Middle frontal gyrus (tissue), 1 donor: Measurements from ENCODE around the gene EXOSC1.
A peak's percentile ranks its signal among the peaks of the same experiment; 100 is the strongest.
"Not testable (repeated sequence)": the region's sequence is repeated elsewhere in the genome, so short reads cannot be mapped to it uniquely, and the experiment has no call there.

Experiments
- DNase-seq: peaks from one replicate; pipeline ENCODE4 v3.0.0-alpha.2; 2015; ENCODE audit warnings: low spot score; ENCODE audit errors: extremely low spot score

Gene EXOSC1

DNA sequence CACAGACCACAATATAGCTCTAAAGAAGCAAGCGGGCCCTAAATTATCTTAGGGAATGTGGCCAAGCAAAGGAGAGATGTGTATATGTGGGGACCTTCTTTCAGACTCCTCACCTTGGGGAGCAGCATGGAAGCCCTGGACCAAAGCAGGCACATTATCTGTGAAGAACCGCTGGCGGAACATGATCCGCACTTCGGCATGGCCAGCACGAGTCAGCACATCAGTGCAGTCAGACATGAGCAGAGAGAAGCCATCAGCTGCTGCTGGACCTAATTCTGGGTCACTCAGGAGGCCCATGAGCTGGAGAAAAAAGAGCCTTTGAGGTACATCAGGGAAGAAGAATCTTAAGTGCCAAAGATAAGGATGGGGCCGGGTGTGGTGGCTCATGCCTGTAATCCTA lies 14.1 kb upstream of the EXOSC1 start:
- no peak for DNase-seq

DNA sequence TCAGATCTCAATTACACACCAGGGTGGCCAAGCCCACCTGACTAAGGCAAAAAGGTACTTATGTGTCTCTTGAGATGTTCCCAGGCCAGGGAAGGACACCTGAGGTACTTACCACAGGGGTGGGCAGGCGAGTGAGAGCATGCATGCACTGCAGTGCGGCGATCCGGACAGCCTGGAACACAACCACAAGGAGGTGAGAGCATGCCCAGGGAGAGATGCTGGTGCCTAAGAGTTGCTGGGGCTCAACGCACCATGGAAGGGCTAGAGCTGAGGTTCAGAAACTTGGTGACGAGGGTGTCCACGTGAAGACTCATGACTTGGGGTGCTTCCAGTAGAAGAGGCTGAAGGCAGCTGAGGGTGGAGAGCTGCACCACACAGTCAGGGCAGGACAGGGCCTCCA lies 13.3 kb upstream of the EXOSC1 start:
- DNase-seq: no peak

GRCh38 chr10:97456686-97457065 lies 10.9 kb upstream of the EXOSC1 start:
- DNase-seq: no peak

GRCh38 chr10:97456034-97456685 lies 10.4 kb upstream of the EXOSC1 start:
- no peak for DNase-seq

DNA sequence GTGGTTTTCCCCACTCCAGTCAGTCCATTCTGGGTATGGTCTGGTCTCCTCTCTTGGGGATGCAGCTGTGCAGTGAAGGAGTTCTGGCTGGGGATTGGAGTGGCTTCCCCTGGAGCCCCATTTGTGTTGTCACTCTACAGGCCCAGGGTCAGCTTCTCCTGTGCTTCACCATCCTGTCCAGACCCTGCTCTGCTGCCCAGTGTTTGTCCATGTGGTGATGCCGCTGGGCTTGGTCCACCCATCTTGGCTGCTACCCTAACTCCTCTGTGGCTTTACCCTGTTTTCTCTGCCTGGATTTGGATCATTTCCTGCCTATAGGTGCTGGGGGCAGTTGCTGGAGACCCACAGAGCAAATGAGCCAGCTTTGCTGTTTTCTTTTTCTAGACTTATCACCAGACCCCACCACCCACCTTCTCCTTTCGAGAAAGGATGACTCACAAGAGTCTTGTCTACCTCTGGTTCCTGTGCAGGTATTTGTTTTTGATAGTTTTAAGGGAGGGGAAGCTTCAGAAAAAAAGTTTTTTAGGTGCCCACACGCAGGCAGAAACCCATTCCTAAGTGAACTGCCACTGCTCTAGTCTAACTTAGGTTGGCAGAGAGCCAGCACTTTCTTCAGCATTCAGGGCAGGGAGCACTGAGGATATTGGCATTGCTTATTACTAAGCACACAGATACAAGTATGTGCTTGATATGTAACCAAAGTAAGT lies 8.7 kb upstream of the EXOSC1 start:
- no peak for DNase-seq

GRCh38 chr10:97452352-97452751 lies 6.5 kb upstream of the EXOSC1 start:
- no peak for DNase-seq

- no peak for DNase-seq
Measured at GRCh38 chr10:97451605-97452004, 5.8 kb upstream of the EXOSC1 start.

DNA sequence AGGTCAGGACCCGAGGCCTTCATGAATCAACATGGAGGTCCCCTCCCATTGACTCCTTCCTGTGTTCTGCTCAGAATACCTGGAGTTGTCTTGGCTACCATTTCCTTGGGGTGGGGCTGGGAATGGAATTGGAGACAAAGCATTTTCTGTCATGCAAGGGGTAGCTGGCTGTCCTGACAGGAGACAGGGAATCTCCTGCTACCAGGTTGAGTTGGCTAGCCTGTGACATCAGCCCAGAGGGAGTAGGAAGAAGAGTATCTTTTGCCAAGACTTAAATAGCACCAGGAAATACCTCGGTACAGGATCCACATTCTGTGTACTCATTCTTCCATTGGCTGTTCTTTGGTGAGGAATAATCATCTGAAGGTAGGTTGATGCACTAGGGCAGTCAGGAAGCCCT lies 5.0 kb upstream of the EXOSC1 start:
- no peak for DNase-seq

DNA sequence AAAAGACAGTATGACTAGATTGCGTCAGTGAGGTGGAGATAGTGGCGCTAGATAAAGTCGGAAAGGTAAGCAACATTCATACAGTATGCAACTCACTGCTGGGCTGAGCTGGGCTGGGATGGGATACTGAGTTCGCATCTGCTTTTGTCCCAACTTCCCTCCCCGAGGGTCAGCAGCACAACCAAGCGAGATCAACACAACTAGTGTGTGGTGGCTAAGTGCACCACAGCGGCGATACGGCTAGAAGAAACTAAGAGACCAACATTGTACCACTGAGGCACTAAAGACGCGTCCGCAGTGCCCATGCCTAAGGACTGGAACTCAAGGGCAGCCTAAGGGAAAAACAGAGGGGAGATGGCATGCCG lies 467 bp downstream of the EXOSC1 start:
- no peak for DNase-seq

GRCh38 chr10:97444212-97444611 lies 1.6 kb downstream of the EXOSC1 start:
- no peak for DNase-seq

- no peak for DNase-seq
Measured at GRCh38 chr10:97442277-97442676, 3.5 kb downstream of the EXOSC1 start.

GRCh38 chr10:97435211-97435610 lies 10.6 kb downstream of the EXOSC1 start:
- no peak for DNase-seq

DNA sequence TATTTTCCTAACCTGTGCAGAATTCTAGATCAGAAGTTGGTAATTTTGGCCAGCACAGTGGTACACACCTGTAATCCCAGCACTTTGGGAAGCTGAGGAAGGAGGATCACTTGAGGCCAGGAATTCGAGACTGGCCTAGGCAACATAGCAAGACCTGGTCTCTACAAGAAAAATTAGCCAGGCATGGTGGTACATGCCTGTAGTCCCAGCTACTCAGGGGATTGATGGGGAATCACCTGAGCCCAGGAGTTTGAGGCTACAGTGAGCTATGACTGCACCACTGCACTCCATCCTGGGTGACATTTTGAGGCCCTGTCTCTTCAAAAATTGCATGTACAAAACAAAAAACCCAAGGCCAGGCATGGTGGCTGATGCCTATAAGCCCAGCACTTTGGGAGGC lies 11.2 kb downstream of the EXOSC1 start:
- DNase-seq: no peak

- DNase-seq: no peak
Measured at GRCh38 chr10:97434055-97434454, 11.8 kb downstream of the EXOSC1 start.

- DNase-seq: no peak
Measured at GRCh38 chr10:97428572-97428981, 17.2 kb downstream of the EXOSC1 start.

GRCh38 chr10:97427571-97428179 lies 18.1 kb downstream of the EXOSC1 start:
- no peak for DNase-seq

DNA sequence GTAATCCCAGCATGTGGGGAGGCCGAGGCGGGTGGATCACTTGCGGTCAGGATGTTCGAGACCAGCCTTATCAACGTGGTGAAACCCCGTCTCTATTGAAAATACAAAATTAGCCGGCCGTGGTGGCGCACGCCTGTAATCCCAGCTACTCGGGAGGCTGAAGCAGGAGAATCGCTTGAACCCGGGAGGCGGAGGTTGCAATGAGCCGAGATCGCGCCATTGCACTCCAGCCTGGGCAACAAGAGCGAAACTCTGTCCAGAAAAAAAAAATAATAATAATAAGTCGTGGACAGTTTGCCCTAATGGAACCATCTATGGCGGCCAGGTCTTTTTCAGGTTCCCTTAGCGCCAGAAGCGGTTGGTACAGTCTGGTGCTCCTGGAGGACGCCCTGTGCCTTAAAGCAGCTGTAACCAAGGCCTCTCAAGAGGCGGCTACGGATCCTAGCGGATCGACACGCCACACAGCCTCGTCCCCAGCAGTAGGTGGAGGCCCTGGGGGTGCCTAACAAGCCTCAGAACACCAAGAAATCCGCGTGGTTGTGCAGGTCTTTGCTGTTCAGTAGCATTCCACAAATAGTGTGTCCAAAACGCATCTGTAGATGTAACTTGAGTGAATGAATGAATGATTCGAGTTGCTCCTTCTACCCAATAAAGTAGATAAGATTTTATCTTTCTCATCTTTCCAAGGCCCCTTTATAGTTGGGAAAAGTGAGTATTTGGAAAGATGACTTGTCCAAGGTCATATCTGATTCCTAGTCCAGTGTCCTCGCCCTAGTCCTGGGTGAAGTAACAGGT lies 18.8 kb downstream of the EXOSC1 start:
- DNase-seq: no peak

DNA sequence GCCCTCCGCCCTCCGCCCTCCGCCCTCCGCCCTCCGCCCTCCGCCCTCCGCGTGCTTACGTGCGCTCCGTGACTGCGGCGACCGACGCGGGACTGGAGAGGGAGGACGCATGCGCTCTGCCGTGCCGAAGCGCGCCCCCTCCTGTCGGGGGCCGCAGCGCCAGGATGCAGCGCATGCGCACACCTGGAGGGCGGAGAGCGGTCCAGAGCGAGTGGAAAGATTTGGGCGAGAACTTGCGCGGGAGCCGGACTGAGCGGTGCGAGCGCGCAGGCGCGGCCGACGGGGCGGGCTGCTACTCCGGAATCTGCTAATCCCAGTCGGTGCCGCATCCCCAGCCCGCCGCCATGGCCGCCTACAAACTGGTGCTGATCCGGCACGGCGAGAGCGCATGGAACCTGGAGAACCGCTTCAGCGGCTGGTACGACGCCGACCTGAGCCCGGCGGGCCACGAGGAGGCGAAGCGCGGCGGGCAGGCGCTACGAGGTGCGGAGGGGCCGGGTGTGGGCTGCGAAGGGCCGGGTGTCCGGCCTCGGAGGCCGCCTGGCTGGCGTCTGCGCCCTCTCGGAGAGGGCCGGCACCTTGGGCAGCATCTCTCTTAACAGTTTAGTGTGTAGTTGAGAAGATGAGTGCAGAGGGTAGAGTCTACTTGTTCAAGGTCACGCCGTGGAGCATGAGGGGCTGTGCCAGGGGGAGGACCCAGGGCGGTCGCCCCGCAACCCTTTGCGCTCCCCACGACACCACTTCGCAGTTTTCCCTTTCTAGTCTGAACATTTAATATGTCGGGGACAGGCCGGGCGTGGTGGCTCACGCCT lies 19.6 kb downstream of the EXOSC1 start, which contains the start of gene PGAM1:
PGAM1 (plus strand) TSS at position 228 of the 812 bp plus-strand sequence; CDS start at position 345, 117 bp downstream.
- DNase-seq: peak; percentile 93

DNA sequence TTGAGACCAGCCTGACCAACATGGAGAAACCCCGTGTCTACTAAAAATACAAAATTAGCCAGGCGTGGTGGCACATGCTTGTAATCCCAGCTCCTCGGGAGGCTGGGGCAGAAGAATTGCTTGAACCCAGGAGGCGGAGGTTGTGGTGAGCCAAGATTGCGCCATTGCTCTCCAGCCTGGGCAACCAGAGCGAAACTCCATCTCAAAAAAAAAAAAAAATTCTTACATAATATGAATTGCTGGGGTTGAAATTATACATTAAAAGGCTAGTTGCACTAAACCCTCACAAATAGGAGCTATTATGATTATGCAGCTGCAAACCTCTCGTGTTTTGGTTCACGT lies 22.1 kb downstream of the EXOSC1 start:
- DNase-seq: not testable (repeated sequence)

- no peak for DNase-seq
Measured at GRCh38 chr10:97416565-97416964, 29.2 kb downstream of the EXOSC1 start.

GRCh38 chr10:97412891-97413304 lies 32.9 kb downstream of the EXOSC1 start:
- no peak for DNase-seq
